HG03439 (cell line): ENCODE results near the gene PALLD.

Experiments
- ATAC-seq: cut with Tn5 transposase; IDR thresholded peaks from one replicate; pipeline ENCODE4 v1.9.1; 2021; ENCODE audit warnings: mild to moderate bottlenecking, moderate library complexity; ENCODE audit not compliant: unreplicated experiment

The PALLD gene

DNA sequence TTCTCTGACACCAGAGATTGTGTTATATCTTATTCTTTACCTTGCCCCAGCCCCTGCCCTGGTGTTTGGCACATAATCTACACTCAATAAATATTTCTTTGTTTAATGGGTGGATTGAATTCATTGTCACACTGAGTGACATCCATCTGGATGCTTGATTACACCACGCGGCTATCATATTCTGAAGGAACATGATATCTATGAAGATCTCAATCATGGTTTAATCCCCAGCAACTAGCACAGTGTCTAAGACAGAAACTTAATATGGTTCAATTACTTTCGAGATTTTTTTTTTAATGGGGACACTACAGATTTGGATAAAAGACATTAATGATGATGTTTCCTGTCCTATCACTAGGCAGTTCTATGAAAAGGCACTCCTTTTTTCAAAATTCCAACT is 246.3 kb downstream of the PALLD start:
- no peak for ATAC-seq

DNA sequence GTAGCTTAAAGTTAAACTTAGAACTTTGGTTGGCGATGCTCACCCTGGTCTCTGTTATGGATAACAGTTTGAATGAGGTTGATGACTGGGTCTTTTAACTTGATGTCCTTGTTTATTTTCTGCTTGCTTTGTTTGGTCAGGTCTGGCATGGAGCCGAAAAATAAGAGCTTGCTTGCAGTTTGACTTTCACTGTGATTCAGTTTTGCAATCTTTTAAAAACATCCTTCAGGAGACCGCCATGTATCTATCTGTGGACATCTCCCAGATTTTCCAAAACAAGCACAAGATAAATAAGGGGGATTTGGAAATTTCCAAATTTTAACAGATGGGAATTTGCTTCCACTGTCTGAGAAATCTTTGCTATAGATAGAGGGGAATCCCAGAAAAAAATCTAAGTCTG is 246.7 kb downstream of the PALLD start:
- ATAC-seq, result no peak

GRCh38 chr4:168744021-168744420 is 247.2 kb downstream of the PALLD start:
- no peak for ATAC-seq

- ATAC-seq, result no peak
Observed at GRCh38 chr4:168748807-168749206, 252.0 kb downstream of the PALLD start.

- no peak for ATAC-seq
Observed at GRCh38 chr4:168751263-168752225, 254.7 kb downstream of the PALLD start.

GRCh38 chr4:168755598-168756477 is 259.0 kb downstream of the PALLD start:
- no peak for ATAC-seq

- no peak for ATAC-seq
Observed at GRCh38 chr4:168757500-168757899, 260.6 kb downstream of the PALLD start.

GRCh38 chr4:168758351-168758876 is 261.6 kb downstream of the PALLD start:
- no peak for ATAC-seq

DNA sequence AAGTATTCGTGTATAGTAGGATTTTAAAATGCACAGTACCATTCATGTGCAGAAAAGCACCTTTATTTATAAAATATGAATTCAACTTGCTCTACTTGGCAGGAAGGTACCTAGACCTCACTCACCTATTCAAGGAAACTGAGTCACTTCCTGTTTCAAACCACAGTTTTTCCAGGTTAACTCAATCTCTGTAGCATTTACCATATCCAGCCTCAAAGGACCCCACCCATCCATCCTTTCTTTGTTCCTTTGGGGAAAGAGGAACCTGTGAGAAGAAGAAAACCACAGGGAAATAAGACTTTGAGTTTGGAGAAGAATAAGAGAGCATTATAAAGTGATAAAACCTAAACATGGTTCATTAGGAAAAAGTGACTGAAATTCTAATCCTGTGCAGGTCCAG is 262.5 kb downstream of the PALLD start:
- ATAC-seq, result no peak

- no peak for ATAC-seq
Observed at GRCh38 chr4:168759959-168760527, 263.2 kb downstream of the PALLD start.

DNA sequence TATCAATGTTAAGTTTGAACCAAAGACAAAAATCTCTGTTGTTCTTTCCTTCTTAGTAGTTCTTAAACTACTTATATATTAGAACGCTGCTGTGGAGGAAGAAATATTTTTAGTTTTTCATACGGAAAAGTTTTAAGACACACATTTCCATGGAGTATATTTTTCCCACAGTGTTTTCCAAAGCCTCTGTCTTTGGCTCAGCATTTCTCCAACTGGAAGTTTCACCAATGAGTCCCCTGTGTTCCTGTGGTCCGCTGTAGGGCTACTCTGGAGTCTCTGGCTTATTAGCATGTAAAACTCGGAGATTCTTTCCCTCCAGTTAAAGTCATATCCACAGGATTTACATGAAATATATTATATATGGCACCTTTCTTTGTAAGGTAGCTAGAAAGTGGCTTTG is 264.2 kb downstream of the PALLD start:
- ATAC-seq, result no peak

- no peak for ATAC-seq
Observed at GRCh38 chr4:168765322-168765721, 268.5 kb downstream of the PALLD start.

- ATAC-seq, result no peak
Observed at GRCh38 chr4:168765726-168766125, 268.9 kb downstream of the PALLD start.

GRCh38 chr4:168766604-168767316 is 269.9 kb downstream of the PALLD start:
- ATAC-seq, result no peak

DNA sequence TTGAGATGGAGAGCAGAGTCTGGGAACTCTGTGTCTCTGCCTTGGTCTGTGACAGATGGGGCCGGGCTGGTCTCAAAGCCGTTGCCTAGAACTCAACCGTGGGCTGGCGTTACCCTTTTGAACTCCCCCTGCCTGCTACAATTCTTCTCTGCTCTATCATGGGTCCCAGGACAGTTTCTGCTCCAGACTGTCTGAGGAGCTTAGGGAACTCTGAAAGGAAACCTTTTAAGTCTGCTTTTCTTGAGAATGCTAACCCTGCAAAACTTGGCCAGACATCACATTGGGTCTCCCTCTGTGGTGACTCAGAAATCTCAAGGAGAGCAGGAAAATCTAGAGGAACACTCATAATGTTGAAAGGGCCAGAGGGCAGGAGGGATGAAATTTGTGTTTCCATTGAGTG is 272.6 kb downstream of the PALLD start:
- no peak for ATAC-seq

GRCh38 chr4:168769837-168770236 is 273.0 kb downstream of the PALLD start:
- ATAC-seq, result no peak

GRCh38 chr4:168771251-168771650 is 274.4 kb downstream of the PALLD start:
- no peak for ATAC-seq

- ATAC-seq, result no peak
Observed at GRCh38 chr4:168773388-168774195, 276.7 kb downstream of the PALLD start.

DNA sequence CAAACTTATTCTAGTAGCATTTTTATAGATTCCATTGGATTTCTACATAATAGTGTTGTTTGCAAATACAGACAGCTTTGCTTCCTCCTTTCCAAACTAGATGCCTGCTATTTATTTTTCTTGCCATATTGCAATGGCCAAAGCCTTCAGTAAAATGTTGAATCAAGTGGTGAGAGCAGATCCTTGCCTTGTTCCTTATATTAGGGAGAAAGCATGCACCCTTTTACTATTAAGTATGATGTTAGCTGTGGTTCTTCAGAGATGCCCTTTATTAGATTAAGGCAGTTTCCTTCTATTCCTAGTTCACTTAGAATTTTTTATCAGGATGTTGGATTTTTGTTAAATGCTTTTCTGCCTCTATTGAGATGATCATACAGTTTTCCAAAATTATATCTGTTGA is 279.5 kb downstream of the PALLD start:
- no peak for ATAC-seq
